HG02610 (cell line): ENCODE measurements around the gene SART1.
"Not testable (repeated sequence)": the region's sequence is repeated elsewhere in the genome, so short reads cannot be mapped to it uniquely, and the experiment has no call there.

ENCODE experiments used
- ATAC-seq: cut with Tn5 transposase; IDR thresholded peaks from one replicate; pipeline ENCODE4 v1.9.1; 2021; ENCODE audit warnings: mild to moderate bottlenecking, moderate library complexity; ENCODE audit not compliant: unreplicated experiment

Gene SART1

DNA sequence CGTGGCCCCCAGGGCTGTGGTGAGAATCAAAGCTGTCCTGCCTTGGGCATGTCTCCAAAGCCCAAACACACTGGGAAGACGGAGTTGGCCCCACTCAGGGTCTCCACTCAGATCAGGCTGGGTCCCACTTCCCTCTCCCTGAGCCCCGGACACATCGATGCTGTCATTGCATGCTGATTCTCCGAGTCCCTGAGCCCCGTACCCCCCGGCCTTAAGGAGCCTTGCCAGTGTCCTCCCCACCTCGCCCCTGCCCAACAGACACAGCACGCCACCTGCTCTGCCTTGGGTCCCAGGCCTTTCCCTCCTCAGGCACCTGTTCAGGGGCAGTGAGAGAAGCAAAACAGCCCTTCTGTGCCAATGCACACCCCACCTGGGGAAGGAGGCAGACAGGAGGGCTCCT, 25.8 kb downstream of the SART1 start:
- ATAC-seq: no peak

DNA sequence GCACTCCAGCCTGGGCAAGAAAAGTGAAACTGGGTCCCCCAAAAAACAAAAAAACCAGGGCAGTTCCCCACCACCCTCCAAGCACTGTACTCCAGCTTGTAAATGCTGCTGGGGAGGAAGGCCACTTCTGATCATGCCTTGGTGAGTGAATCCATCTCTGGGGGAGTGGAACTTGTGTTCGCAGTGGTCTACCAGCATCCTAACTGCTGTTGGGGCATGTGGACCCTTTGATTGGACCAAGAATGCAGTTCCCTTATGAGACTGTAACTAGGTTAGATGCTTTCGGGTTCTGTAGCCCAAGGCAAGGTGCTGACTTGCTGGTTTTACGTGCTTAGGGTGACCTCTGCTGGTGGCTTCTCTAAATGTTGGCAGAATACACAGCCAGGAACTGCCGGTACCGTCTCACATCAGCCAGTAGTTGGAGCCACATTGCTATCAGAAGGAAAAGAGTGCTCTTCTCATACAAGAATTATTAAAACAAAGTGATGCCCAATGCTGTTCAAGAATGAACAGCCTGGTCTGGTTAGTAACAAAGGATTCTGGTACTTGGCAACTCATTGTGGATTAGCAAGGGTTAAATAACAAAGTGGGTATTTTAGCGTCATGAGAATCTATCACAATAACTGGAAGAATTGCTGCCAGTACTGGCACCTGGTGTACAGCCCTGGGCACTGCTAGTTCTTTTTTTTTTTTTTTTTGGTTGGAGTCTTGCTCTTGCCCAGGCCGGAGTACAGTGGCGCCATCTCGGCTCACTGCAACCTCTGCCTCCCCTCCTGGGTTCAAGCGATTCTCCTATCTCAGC, 27.5 kb downstream of the SART1 start:
- ATAC-seq: peak; percentile 90

DNA sequence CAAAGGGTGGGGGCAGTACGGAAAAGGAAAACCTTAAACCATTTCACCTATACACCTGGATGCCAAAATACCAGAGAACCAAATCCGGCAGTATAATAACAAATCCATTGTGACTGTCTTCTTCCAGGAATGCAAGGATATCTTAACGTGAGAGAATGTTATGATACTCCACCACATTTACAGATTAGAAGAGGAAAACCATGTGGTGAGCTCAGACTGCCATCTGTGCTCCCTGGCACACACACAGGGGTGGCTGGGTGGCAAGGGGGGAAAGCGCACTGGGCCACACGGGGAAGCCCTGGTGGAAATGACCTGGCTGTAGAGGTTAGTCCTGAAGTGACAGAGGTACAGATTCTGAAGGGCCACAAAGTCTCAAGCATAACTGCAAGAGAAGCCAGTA, 30.5 kb downstream of the SART1 start:
- ATAC-seq: no peak

DNA sequence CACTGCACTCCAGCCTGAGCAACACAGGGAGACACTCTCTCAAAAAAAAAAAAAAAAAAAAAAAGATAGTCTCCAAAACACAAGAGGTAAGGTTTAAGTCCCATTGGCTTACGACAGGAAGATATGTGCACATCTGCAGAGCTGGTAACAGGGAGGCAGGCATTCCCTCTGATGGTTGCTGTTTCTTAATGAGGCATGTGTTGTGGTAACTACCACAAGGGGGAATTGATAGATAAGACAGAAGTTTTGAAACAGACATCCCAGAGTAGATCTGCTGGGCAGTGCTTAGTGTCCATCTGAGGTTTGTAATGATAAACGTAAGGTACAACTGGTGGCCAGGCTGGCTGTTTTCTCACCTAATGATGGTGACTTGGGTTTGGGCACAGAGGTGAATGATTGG, 35.8 kb downstream of the SART1 start:
- no peak for ATAC-seq

DNA sequence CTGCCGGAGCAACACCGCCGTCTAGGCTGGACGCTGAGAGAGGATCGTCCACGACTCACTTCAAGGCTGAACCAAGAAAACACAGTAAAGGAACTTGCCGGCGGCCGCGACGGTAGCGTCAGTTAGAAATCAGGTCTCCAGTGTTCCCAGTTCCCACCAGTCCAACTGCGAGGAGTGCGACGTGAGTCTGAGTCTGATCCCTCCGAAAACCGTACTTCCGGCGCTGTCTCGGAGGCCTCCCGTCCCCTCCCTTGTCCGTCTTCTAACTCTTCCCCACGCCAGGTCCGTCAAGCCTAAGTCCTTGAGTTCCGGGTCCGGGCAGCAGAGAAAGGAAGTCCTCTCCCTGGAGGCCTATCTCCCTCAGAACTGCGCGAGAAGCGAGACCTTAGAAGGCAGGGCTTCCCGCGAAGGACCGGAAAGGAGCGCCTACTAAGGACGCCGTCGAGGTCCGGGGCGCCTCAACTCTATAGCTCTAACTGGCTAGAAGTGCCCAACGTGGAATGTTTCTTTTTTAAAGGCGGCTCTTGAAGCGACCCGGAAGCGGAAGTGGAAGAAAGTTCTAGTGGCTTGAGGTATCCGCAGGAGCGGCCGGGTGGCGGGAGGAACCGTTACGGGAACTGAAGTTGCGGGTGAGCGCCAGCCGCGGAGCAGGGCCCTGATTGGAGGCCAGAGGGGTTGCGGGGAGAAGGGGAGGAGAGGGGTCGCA, 40.6 kb downstream of the SART1 start, which contains the start of the genes BANF1 and EIF1AD:
Gene BANF1 (plus strand): TSS at position 562 of the 706 bp plus-strand sequence. CDS start 748 bp downstream, outside the sequence.
Gene EIF1AD (minus strand): TSS at position 216 of the 706 bp plus-strand sequence. CDS start 1,768 bp downstream, outside the sequence.
- ATAC-seq: peak; percentile 87

DNA sequence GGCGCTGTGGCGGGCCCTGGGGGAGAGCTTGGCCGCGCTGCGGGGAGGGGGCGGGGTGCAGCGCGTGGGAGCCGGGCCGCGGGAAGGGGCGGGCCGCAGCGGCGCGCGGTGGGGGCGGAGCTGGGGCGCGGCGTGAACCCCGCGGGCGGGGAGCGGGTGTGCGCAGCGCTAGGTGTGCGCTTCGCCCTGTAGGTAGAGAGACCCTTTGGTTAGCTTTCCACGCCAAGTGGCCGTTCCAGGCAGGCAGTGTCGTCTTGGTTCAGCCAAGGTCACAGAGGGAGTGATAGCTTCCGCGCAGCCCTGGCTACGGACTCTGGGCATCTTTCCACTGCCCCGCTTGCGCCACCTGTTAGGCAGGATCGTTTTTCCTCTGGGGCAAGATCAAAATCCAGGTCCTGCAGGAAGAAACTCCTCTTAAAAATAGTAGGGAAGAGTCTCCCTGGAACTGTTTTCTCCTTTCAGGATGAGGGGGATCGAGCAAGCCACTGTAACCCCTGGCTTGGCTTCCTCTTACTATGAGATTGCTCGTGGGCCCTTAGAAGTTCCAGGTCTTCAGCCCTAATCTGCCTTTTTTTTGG, 41.2 kb downstream of the SART1 start:
- ATAC-seq: peak; percentile 37

DNA sequence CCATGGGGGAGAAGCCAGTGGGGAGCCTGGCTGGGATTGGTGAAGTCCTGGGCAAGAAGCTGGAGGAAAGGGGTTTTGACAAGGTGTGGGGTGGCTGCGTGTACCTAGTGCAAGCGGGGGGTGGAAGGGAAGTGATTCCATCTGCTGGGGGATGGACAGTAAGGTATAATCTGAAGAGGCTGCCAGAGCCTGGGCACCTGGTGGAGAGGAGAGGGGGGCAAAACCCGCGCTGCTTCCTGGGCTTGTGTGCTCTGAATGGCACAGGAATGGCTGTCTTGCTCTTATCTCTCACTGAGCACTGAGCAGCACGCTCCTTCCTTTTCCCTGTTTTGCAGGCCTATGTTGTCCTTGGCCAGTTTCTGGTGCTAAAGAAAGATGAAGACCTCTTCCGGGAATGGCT, 41.8 kb downstream of the SART1 start:
- ATAC-seq: no peak

DNA sequence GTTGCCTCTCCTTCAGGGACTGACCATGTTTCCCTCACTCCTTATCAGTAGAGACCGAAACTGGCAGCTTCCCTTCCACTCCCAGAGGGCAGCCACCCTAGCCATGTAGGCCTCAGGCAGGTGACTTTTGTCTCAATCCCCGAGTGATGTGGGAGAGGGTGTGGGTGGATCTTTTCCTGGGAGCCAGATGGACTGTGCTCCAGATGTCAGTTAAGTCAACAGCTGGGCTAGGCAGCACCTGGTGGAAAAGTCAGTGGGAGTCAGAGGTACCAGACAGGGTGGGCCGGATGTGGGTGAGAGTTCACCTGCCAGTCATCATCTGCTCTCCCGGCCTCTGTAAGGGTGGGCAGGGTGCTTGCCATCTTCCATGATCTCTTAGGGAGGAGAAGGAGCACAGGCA, 42.7 kb downstream of the SART1 start:
- ATAC-seq: no peak

DNA sequence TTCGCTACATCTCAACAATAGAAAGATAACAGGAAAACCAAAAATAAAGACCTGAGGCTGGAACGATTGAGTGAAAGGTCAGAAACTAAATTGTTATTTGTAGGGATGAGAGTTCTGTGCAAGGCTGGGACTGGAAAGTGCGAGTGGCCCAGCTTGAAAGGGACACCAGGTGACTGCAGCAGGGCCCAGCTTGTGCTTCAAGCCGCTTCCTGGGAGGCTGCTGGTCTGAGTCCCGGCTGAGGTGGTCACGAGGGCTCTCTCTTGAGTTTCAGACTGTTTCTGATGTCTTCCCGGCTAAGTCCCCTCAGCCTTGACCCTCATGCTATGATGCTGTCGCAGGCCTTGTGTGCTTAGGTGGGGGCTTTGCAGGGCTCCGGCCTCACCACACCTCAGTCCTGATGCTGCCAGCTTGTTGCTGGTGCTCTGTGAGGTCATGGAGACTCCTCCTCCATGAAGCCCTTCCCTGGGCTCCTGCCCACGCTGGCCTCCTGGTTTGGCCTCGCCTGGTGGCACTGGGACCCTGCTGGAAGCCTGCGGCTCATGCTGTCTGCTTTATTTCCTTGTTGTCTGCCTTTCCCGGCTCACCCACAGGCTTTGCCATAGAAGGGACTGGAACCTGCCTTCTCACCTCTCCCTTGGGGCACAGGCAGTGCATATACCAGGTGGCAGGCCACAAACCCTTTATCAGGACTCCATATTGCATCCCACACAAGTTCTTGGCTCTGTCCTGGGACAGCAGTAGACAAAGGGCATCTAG, 44.8 kb downstream of the SART1 start:
- no peak for ATAC-seq

DNA sequence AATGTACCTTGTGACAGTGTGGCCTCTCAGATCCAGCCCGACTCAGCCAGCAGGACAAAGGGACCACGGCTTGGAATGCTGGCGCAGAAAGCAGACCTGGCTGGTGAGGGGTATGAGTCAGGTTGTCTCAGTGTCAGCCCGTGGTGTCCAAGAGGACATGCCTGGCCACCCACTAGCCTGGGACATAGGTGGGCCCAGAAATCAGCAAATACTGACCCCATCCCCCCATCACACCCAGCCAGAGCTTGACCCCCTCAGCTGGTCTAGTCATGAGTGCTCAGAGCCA, 45.3 kb downstream of the SART1 start:
- no peak for ATAC-seq

DNA sequence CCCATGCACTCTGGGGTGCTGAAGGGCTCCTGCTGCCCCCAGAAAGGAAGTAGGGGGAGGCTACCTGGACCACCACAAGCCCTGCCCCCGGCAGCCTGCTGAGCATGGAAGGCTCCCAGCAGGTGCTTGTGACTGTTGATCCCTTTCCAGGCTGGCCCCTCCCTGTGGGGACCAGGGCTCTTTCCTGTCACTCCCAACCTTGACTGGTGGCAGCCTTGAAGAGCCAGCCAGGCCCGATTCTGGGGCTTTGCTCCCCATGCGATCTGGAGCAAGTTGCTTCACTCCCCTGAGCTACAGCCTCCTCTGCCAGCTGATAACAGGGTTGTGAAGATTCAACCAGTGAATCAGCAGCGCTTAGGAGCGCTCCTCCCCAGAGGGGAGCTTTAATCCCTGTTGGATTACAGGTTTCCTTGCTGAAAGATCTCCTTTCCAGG, 45.7 kb downstream of the SART1 start:
- ATAC-seq: no peak

DNA sequence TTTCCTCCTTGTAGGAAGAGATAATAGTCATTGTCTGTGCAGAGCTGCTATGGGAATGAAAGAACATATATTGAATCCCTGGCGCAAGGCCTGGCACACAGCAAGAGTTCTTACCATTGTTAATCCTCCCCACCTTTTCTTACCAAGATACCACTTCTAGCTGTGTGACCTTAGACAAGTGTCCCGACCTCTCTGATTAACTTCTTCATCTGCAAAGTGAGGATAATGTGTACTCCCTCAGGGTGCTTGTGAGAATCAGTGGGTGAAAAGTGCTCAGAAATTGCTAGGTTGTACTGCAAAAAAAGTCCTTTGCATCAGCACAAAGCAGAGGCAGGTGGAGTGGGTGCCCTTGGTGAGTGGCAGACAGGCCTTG, 46.5 kb downstream of the SART1 start:
- no peak for ATAC-seq

DNA sequence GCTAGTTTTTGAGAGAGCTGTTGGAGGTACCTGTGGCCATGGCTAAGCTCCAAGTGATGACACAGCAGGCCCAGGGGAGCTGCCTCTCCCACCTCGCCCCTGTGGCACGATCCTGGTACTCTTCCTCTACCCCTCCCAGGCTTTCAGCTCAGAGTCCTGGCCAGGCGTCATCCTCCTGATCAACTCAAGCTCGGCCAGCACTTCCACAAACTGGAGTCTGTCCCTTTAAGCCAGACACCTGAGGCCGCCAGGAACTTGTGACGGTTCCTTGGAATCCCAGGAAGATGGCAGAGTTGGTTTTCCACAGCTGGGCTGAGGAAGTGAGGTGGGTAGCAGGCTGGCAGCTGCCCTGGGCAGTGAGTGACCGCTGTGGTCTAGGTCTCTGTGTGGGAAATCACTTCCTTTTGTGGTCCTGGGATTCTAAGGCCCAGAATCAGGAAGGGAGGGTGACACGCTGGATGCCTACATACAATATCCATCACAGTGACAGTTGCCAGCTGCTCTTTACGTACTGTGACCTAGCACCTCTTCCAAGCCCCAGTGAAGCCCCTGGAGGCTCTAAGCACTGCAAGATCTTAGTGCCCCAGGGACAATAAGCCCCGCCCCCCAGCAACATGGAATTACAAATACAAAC, 47.1 kb downstream of the SART1 start:
- no peak for ATAC-seq

DNA sequence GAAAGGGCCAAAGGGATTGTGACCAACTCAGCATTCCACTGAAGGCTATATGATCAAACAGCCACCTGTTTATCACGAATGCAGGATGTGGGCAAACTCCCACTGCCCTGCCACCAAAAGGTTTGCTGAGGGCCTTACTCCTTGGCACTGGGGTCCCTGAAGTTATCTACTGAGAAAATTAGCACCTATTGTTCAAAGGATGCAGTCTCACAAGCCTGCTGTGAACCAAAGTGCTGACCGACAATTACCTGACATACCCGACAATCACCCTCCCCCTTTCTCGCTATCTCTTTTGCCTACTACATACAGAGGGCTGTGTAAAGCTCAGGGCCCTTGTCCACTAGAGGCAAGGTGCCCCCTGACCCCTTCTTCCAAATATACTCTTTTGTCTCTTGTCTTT, 48.5 kb downstream of the SART1 start:
- not testable (repeated sequence) for ATAC-seq

DNA sequence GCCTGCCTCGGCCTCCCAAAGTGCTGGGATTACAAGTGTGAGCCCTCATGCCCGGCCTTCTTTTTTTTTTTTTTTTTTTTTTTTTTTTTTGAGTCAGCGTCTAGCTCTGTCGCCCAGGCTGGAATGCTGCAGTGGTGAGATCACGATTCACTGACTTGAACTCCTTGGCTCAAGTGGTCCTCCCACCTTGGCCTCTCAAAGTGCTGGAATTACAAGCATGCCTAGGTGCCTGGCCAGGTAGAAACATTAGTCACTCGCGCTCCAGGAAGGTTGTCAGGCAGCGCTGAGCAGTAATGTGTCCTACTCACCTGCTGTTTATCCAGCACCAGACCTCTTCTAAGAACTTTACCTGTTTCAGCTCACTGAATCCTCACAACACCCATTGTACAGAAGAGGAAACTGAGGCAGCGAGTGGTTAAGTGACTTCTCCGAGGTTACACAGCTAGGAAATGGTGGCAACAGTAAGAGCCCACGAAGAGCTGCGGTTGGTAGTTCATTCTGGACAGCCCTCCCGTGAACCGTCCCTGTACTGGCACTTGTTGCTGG, 49.8 kb downstream of the SART1 start:
- no peak for ATAC-seq

DNA sequence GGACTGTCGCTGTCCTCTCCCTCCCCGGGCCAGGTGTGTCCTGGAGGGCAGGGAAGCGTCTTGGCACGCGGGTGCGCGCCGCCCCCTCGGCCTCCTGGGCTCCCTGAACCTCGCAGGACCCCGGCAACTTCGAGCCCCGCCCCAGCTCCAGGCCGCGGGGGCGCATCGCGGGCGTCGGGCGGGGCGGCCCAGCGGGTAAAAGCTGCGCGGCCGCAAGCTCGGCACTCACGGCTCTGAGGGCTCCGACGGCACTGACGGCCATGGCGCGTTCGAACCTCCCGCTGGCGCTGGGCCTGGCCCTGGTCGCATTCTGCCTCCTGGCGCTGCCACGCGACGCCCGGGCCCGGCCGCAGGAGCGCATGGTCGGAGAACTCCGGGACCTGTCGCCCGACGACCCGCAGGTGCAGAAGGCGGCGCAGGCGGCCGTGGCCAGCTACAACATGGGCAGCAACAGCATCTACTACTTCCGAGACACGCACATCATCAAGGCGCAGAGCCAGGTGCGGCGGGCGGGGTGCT, 50.3 kb downstream of the SART1 start, which contains the start of gene CST6:
Gene CST6 (plus strand): TSS at position 224 of the 519 bp plus-strand sequence. CDS start 37 bp downstream, at position 261.
- no peak for ATAC-seq

DNA sequence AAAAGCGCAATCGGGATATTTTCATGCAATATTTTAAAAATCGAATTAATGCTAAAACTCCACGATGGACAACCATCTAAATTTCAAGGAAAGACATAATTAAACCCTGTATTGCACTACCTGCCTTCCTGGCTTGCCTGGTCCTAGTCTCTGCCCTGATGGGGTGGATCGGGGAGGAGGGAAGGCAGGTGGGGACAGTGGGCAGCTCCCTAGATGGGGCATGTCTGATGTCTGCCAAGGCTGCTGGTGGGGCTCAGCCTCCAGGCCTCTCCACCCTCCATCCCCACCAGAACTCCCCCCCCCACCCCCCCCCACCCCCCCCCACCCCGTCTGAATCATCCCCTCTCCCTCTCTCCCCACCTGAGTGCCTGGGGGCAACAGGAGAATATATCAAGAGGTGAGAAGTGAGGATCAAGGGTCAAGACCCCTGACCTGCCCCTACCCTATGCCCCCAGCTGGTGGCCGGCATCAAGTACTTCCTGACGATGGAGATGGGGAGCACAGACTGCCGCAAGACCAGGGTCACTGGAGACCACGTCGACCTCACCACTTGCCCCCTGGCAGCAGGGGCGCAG, 50.9 kb downstream of the SART1 start:
- ATAC-seq: no peak

DNA sequence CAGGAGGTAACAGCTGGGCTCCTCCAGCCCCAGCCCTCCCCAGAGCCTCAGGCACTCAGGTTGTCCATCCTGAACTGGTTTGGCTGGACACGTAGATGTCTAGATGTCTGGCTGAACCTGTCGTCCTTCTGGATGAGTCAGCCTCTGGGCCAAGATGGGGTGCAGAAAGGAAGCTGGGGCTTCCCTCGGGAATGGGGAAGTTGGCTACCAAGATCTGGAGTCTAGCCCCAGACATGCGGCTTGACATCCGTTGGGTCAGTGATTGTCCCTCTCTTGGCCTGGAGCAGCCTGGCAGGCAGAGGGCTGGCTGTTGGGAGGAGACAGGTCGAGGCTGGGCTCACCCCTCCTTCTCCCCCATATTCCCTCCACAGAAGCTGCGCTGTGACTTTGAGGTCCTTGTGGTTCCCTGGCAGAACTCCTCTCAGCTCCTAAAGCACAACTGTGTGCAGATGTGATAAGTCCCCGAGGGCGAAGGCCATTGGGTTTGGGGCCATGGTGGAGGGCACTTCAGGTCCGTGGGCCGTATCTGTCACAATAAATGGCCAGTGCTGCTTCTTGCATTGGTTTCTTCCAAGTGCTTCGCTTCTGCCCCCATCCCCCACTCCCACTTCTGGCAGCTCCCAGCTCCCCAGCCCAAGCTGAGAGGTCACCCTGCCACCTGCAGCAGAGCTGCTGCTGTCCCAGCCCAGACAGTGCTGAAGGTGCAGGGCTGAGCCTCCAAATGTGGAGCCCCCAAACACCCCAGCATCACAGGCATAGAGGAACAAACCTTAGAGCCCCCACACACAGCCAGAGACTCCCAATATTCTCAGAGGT, 51.6 kb downstream of the SART1 start:
- ATAC-seq: no peak

DNA sequence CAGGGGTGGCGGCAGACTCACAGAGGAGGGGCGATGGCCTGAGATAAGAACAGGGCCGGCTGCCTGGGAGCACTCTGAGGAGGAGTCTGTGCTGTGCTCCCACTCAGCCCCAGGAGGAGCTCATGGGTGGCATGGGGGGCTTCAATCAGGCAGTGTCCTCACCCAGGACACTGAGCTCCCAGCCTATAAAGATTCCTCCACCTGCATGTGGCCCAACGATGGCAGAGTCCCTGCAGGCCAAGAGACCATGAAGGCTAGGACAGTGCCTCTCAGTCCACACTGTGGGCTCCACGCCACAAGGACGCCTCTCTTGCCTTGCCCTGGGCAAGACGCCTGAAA, 52.2 kb downstream of the SART1 start:
- no peak for ATAC-seq
